B cell (primary cell): ENCODE results near the gene IVL.

Experiments
- EZH2 ChIP-seq: IDR thresholded peaks from 2 replicates; pipeline ENCODE4 v1.6.1; 2012; ENCODE audit warnings: borderline replicate concordance, low read depth, mild to moderate bottlenecking, moderate library complexity, low read length; ENCODE audit not compliant: insufficient read depth, poor library complexity, severe bottlenecking
- TF ChIP-seq, protein P1 (sequence below): fragments of 200-600 bp; IDR thresholded peaks from one replicate; pipeline ENCODE4 v1.8.0; 2022; ENCODE audit warnings: antibody characterized with exemption, mild to moderate bottlenecking

GRCh38 chr1:152859696-152860095 is 48.6 kb upstream of the IVL start, which contains the start of gene LCE7A:
- TF ChIP-seq, protein P1, sequence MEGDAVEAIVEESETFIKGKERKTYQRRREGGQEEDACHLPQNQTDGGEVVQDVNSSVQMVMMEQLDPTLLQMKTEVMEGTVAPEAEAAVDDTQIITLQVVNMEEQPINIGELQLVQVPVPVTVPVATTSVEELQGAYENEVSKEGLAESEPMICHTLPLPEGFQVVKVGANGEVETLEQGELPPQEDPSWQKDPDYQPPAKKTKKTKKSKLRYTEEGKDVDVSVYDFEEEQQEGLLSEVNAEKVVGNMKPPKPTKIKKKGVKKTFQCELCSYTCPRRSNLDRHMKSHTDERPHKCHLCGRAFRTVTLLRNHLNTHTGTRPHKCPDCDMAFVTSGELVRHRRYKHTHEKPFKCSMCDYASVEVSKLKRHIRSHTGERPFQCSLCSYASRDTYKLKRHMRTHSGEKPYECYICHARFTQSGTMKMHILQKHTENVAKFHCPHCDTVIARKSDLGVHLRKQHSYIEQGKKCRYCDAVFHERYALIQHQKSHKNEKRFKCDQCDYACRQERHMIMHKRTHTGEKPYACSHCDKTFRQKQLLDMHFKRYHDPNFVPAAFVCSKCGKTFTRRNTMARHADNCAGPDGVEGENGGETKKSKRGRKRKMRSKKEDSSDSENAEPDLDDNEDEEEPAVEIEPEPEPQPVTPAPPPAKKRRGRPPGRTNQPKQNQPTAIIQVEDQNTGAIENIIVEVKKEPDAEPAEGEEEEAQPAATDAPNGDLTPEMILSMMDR = no peak
- no peak for TF ChIP-seq EZH2
